HG03159 (cell line): ENCODE data around the gene CNTNAP2.

Experiments used
- ATAC-seq: cut with Tn5 transposase; IDR thresholded peaks from one replicate; pipeline ENCODE4 v1.9.1; 2021; ENCODE audit warnings: mild to moderate bottlenecking, moderate library complexity; ENCODE audit not compliant: unreplicated experiment

Gene CNTNAP2

DNA sequence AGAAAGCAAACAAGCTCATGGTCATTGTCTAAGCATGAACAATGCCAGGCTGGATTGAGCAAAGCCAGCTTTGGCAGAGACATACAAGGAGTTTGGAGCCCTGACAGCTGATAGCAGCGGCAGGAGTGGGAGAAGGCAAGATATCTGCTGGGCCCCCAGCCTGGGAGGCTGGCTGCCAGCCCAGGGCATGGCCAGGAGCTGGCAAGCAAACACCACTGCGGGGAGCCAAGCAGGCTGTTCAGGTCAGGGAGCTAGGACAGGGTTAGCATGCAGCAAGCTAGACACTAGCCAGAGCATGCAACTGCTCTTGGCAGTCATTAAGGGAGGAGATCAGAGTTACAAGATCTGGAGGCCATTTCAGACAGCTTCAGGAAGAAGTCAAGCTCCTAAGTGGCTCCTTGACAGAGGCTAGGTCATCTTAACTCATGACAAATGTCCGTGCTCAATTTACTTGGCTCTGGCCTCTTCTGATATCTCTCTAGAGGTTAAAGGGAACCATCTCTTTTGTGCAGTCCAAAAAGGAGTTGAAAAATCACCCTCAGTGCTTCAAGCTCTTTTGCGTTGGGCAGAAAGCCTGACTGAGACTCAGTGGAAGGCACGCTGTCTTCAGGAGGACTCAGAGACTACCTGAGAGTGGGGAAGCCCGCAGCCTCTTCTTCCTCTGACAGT, 2037.1 kb downstream of the CNTNAP2 start:
- ATAC-seq = no peak

DNA sequence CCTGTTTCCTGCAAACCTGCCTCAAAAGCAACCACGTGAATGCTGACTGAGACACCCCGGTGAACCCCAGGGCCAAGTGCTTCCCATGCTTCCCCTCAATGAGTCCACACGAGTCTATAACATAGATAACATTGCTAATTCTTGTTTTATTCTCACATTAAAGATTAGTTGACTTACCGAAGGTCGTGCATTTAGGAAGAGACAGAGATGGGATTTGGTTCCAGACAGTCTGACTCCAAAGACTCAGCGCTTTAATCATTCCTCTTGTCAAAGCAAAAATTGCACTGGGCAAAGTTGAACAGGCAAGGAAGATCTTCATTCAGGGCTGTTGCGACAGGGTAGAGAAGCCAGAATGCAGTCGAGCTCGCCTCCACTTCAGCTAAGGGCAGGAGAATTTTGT, 2038.4 kb downstream of the CNTNAP2 start:
- ATAC-seq = no peak

DNA sequence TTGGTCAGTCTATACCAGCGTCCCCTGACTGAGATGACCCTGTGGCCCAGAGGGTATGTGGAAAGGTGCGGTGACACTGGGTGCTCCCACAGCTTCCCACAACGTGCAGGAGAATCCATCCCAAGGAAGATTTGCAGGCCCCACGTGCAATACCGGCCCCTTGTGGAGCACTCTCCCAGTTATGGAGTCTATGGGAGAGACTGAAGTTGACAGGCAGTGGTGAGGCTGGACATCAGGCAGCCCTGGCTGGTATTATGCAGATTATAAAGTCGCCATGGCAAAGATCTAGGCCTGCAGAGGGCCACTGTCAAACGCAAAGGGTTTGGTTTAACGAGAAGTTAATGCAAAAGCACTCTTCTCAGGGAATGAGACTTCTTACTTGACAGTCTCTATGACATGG, 2039.2 kb downstream of the CNTNAP2 start:
- ATAC-seq = no peak

DNA sequence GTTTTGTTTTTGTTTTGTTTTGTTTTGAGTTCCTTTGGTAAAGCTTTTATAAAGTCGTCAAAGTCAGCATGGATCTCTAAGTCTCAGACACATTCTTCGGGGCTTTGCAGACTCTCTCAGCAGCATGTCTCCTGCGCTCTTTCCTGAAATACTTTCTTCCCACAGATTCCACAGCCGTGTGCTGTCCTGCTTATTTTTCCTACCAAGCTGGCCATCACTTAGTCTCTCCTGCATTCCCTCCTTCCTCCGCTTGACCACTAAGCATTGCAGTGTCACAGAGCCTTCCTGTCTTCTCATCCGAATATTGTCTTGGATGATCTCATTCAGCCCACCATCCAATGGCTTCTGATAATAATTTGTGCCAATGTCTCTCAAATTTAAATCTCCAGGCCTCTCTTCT, 2039.6 kb downstream of the CNTNAP2 start:
- no peak for ATAC-seq

DNA sequence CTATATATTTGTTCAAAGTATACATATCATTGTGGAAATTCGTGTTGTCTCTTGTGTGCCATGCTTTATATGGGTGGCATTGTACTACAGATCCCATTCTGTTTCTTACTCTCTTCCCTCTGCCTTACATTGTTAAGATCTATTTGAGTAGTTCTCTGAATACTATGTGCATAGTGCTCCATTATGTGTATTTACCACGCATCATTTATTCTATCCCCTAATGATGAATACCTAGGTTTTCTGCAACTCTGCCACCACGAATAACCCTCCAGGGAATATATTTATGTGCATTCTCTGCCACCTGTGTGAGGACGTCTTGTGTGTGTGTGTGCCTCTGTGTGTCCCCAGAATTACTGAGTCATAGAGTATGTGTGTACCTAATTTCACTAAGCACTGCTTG, 2042.7 kb downstream of the CNTNAP2 start:
- ATAC-seq = no peak

DNA sequence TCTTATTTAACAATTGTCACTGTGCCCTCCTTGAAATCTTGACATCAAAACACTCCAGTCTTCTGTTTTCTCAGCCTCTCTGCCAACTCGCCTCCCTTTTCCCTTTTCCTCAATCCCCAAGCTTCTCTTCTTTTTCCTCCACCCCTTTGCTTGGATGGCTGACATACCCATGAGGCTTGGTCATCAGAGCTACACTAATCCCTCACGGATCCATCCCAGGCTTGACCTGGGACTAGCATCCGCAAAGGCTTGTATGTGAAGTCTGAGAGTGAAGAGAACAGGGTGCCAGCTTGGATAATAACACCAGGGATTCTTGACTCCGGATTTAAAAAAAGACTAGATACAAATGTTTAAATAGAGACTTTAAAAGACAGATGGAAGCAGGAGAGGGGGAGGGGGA, 2045.2 kb downstream of the CNTNAP2 start:
- ATAC-seq = no peak

DNA sequence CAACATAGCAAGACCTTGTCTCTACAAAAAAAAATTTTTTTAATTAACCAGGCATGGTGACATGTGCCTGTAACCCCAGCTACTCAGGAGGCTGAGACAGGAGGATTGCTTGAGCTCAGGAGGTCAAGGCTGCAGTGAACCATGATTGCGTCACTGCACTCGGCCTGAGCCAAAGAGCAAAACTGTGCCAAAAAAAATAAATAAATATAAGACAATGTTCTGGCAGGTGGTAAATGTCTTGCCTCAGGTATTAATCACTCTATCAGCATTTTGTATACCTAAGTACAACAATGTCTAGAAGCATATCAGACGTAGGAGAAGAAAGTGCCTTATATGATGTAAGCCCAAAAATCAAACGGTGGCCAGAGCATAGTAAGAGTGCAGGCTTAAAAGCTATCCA, 2046.2 kb downstream of the CNTNAP2 start:
- ATAC-seq = no peak

DNA sequence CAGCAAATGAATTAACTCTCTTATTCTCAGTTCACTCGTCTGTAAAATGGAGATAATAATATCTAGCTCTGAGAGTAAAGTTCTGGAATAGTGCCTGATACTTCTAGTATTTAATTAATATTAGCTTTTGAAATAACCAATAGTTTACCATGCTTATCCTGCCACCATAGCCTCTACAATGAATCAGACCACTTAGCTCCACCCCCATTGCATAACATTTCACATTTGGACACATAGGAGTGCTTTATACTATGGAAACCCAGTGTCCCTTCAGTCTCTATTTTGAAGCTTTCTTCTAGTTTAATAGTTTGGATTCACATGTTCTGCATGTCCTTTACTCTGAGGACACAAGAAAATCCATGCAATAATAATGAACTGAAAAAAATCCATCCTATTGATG, 2046.6 kb downstream of the CNTNAP2 start:
- no peak for ATAC-seq

DNA sequence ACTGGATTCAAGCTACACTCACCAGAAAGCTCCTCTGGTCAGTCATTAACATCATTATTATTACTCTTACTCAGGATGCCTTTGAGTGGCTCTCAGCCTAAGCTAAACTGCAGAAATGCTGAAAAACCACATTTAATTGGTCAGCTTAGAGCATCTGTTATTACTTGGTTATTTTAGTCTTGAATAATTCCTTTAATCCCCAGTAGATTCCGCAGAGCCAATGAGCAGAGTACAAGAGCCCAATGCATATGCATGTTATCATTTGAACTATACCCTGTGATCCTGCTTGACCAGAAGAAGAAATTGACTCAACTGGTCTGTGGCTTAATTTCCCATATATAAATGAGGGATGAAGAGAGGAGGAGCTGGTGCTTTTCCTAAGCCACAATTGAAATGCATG, 2056.3 kb downstream of the CNTNAP2 start:
- ATAC-seq = no peak

DNA sequence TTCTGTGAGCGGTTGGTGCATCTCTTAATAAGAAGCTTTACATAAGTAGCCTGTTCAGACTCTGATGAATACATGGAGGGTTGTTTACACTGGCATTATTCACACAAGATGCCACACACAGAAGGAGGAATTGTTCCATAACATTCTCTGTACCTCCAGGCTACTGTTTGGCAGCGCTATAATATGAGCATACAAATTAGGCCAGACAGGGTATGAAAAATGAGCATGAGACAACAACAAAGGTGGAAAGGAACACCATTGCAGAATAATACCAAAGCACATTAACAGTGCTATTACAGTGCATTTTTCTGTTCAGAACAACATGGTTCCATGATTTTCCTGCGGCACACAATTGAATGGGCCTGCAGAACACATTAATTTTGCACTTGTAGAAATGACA, 2056.8 kb downstream of the CNTNAP2 start:
- ATAC-seq = no peak

DNA sequence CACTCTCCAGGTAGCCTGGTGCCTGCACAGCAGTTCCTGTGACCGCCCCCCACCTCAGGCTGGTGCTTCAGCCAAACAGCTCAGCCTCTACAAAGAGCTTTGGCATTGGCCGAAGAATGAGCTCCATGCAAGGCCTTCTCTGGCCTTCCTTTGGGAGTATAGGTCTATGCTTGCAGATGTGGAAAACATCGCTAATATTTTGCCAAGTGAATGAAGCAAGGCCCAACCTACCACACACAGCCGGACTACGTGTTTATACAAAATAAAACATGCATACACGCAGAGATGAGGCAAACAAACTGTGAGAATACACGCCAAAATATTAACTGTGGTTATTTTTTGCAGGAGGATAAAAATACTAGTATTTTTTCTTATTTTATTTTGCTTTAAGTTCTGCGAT, 2057.8 kb downstream of the CNTNAP2 start:
- no peak for ATAC-seq

DNA sequence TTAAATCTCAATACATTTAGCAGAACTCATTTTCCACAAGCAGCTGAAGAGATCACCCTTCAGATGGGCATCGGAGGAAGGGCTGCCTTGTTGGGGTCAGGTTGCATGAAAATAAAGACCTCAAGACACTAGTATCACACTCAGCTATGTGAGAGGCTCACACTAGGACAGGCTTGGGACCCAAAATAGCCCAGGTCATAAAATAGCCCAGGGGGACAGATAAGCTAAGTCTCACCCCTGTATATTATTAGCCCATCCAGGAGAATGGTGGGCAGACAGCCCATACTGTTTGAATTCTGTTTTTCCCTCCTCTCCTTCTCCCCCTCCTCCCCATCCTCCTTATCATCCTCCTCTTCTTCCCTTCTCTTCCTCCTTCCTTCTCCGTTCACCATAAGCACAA, 2058.9 kb downstream of the CNTNAP2 start:
- ATAC-seq = no peak

DNA sequence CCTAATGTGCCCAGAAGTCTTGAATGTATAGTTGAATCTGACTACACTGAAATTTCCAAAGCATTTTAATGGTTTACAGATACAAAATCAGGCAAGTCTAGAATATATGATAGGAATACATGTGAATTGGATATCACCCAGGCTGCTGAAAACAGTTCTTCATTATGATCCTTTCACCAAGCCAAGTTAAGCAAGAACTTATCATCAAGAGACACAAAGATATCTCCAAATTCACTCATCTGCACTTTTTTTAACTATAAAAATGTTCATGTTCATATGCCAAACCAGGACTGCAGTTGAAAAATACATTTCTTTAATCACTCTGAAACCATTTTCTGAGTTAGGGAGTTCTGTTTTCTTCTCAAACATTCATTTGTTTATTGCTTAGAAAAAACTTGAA, 2061.4 kb downstream of the CNTNAP2 start:
- no peak for ATAC-seq

DNA sequence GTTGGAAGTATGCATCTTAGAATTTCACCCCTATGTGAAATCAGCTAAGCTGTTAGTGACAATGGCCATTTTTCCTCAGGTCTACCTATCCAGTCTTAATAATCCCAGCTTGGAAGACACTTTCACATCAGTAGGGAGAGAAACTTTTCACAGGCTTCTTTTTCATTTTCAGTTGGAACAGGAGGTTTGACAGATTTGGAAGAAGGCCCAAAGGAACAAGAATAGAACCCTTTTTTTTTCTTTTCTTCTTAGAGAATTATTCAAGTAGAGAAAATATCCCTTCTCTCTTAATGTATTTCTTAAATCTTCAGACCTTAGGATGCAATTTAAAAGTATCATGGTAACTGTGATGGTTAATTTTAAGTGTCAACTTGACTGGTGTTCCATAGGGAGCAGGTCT, 2063.5 kb downstream of the CNTNAP2 start:
- no peak for ATAC-seq

DNA sequence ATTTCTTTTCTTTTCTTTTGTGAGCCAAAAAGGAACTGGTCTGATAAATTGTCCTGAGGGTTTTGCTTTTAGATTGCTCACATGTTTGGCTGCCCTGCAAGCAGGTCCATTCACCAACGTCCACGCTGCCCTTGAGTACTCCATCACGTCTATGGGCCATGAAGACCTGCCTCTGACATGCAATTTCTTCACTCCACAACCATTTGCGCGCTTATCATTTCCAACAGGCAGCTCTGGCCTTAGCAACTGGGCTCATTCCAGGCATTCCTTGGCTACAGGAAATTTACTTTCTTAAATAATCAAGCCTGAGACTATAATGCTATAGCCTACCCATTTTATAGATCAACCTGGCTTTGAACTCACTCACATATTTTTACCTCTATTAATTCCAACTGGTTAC, 2065.7 kb downstream of the CNTNAP2 start:
- ATAC-seq = no peak

DNA sequence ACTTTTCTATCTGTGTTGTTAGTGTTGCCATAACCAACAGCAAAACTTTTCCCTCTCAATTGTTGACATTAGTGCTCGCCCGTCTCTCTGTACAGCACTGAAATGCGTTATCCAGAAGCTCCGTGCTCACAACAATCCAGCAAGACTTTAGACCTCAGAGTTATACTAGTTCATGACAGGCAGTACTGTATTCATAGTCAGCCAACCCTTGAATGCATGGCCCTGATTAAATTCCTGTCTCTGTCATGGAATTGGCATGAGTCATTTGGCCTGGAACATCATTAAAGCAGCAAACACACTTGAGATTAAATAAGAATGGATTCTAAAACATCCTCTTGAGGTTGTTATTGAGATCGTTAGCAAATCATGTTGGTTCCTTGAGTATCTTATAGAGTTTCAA, 2068.4 kb downstream of the CNTNAP2 start:
- ATAC-seq = no peak

DNA sequence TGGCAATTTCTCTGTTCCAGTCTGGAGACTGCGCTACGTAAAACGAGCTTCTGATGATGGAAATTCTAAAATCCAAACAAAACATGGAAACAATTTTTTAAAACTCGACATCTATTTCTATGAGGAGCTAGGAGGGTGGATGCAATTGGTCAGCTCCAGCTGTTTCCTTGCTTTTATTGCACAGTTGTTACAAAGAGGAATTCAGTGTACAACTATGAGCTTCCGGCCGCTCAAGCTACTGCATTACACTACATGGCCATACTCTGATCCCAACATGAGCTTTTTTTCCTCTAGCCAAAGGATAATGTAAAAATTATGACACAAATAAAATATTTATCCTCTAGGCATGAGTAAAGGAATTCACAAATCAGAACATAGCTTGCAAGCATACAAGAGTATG, 2070.9 kb downstream of the CNTNAP2 start:
- ATAC-seq = no peak

DNA sequence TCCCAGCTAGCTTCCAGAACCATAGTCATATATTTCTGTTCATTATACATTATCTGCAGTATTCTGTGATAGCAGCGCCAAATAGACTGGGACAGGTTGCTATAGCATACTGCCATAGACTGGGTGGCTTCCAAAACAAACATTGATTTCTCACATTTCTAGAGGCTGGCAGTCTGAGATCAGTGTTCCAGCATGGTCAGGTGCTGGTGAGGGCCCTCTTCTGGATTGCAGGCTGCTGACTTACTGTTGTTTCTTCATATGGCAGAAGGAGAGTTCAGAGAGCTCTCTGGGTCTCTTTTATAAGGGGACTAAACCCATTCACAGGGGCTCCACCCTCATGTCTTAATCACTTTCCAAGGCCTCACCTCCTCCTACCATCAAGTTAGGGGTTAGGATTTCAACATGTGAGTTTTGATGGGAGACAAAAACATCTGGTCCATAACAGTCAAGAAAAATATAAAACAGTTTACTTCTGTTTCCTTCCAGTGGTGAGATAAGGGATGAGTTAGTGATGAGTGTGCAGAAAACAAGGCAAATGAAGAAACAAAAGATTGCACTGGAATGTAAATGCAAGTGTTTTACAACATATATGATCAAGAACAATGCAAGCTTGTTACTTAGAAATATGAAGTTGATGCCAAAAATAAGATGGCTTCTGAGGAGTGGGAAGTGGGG, 2074.9 kb downstream of the CNTNAP2 start:
- no peak for ATAC-seq

DNA sequence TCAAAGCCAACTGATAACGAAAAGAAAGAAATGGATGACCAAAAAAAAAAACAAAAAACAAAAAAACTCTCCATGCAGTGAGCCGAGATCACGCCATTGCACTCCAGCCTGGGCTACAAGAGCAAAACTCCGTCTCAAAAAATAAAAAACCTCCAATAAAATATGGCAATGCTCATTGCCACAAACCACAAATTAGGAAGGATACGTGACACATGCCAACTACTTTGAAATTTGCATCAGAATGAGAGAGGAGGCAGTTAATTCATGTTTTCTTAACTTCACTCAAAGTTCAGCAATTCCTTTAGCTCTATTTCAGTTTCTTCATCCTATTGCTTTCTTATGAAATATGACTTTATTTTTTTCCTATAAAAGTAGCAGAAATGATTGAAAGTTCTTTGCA, 2075.9 kb downstream of the CNTNAP2 start:
- no peak for ATAC-seq

DNA sequence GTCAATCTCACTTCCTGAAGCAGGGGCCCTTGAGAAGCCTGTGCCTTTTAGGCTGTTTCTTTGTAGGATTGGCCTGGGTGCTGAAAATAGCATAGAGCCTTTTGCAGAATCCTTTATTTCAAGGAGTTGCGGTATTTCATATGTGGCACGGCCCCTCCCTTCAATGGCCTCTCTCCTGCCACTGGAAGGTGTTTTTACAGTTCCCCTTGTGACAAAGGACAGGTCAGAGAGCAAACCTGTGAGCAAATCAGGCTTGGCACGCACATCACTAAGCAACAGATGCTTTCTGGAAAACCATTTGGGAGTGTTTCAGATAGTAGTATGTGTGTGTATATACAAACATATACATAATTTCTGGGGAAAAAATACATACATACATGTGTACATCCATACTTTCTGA, 2085.4 kb downstream of the CNTNAP2 start:
- ATAC-seq = no peak

DNA sequence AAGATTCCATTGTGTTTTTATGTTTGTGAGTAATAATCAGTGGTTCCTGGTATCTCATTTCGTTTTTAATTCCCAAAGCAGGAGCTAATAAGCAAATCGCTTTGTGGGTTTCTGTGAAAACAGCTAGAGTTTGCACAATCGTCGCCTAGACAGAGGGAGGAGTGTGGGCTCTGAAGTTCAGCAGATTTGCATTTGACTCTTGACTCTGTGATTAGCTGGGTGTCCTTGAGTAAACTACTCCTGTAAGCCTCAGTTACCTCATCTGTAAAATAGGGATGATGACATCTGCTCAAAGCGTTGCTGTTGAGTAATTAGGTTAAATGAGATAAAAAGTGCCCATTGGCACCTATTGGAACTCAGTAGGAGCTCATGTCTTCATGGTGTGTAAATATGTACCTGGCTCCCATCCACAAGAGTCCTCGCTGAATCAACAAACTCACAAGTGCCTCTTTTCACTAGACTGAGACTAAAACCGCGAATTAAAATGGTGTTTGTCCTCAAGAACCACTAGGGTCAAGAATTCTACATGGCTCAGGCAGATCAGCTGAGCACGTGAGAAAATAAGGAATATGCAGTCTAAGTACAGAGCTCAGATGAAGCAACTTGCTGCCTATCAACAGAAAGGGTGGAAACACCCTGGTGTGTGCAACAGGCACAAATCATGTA, 2088.2 kb downstream of the CNTNAP2 start:
- ATAC-seq = no peak

DNA sequence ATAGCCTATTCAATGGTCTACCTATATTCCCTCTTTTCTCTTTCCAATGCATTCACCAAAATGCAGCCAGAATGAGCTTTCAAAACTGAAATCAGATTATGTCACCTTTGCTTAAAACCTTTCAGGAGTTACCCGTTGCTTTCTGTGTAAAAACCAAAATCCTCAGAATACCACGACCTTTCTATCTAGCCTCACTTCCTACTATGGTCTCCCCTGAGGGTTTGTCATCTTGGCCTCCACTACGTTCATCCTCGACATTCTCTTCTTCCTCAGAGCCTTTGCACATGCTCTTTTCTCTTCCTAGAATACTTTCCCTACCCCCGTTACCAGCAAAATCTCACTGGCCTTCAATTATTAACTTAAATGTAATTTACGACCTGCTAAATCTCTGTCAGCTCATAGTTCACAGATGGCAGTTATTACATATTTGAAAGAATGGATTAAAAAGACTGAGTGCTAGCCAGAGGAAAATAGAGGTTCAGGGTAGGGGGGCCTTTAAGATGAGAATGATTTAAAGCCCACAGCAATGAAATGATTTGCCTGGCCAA, 2093.1 kb downstream of the CNTNAP2 start:
- no peak for ATAC-seq
